GM18505 (cell line): Measurements from ENCODE around the gene SLC50A1.

ENCODE experiments used
- ATAC-seq: cut with Tn5 transposase; IDR thresholded peaks from one replicate; pipeline ENCODE4 v1.9.1; 2021; ENCODE audit not compliant: unreplicated experiment
- POLR2A ChIP-seq: IDR thresholded peaks from 4 replicates; pipeline ENCODE4 v1.6.1; 2011; ENCODE audit warnings: borderline replicate concordance; ENCODE audit not compliant: insufficient read depth, insufficient read length; ENCODE audit errors: extremely low read depth

Gene SLC50A1

GRCh38 chr1:155184351-155184811 lies 48.7 kb downstream of the SLC50A1 start:
- TF ChIP-seq POLR2A, result no peak
- no peak for ATAC-seq

- peak; percentile 37 for TF ChIP-seq POLR2A
- ATAC-seq, result peak; percentile 65
These were observed 49.5 kb downstream of the SLC50A1 start for GRCh38 chr1:155184835-155185782.

GRCh38 chr1:155185783-155186066 lies 50.1 kb downstream of the SLC50A1 start:
- no peak for ATAC-seq
- TF ChIP-seq POLR2A, result no peak

GRCh38 chr1:155186067-155186793 lies 50.6 kb downstream of the SLC50A1 start:
- no peak for ATAC-seq
- TF ChIP-seq POLR2A, result no peak

GRCh38 chr1:155186794-155187455 lies 51.3 kb downstream of the SLC50A1 start:
- TF ChIP-seq POLR2A, result no peak
- ATAC-seq, result no peak

GRCh38 chr1:155187456-155187891 lies 51.8 kb downstream of the SLC50A1 start:
- no peak for ATAC-seq
- no peak for TF ChIP-seq POLR2A

- ATAC-seq, result no peak
- TF ChIP-seq POLR2A, result no peak
These were observed 52.6 kb downstream of the SLC50A1 start for GRCh38 chr1:155188268-155188667.
